GM23248 (cell line): ENCODE data around the gene GAL3ST1. TPM values are rescaled to one million over a fixed set of nuclear protein-coding genes. Genes with fewer than 3 reads are reported as not detected.
"Not testable (repeated sequence)": the region's sequence is repeated elsewhere in the genome, so short reads cannot be mapped to it uniquely, and the experiment has no call there.

Source experiments
- DNase-seq: peaks from one replicate; pipeline ENCODE4 v3.0.0-alpha.2; 2015
- H2AFZ ChIP-seq: fragments of 200-600 bp; sonication (generic); 2 replicates; pipeline ENCODE4 v1.6.1; 2016; ENCODE audit warnings: antibody characterized with exemption
- H3F3A ChIP-seq: fragments of 200-600 bp; sonication (generic); 2 replicates; pipeline ENCODE4 v1.6.1; 2016; ENCODE audit warnings: mild to moderate bottlenecking, antibody characterized with exemption, mixed run types; ENCODE audit not compliant: insufficient read depth
- H3K27ac ChIP-seq: fragments of 200-600 bp; sonication (generic); 2 replicates; pipeline ENCODE4 v1.5.1; 2016; ENCODE audit warnings: mild to moderate bottlenecking
- H3K27me3 ChIP-seq: fragments of 200-600 bp; sonication (generic); replicated peaks from 2 replicates; pipeline ENCODE4 v1.6.1; 2016; ENCODE audit warnings: mild to moderate bottlenecking; ENCODE audit not compliant: insufficient read depth
- H3K36me3 ChIP-seq: fragments of 200-600 bp; sonication (generic); 2 replicates; pipeline ENCODE4 v1.6.1; 2016; ENCODE audit warnings: low read depth, mild to moderate bottlenecking
- H3K4me1 ChIP-seq: fragments of 200-600 bp; sonication (generic); 2 replicates; pipeline ENCODE4 v1.6.1; 2016; ENCODE audit warnings: mild to moderate bottlenecking; ENCODE audit not compliant: insufficient read depth
- H3K4me2 ChIP-seq: fragments of 200-600 bp; sonication (generic); one replicate; pipeline ENCODE4 v1.6.1; 2016; ENCODE audit warnings: mild to moderate bottlenecking; ENCODE audit not compliant: unreplicated experiment
- H3K4me3 ChIP-seq: fragments of 200-600 bp; sonication (generic); 2 replicates; pipeline ENCODE4 v1.5.1; 2016; ENCODE audit warnings: mild to moderate bottlenecking
- H3K79me2 ChIP-seq: fragments of 200-600 bp; sonication (generic); 2 replicates; pipeline ENCODE4 v1.6.1; 2016; ENCODE audit warnings: mild to moderate bottlenecking; ENCODE audit not compliant: insufficient read depth
- H3K9ac ChIP-seq: fragments of 200-600 bp; sonication (generic); 2 replicates; pipeline ENCODE4 v1.6.1; 2016; ENCODE audit warnings: mild to moderate bottlenecking
- H3K9me2 ChIP-seq: fragments of 200-600 bp; sonication (generic); 2 replicates; pipeline ENCODE4 v1.6.1; 2016; ENCODE audit warnings: mixed run types, mild to moderate bottlenecking, moderate library complexity; ENCODE audit not compliant: insufficient read depth
- H3K9me3 ChIP-seq: fragments of 200-600 bp; sonication (generic); one replicate; pipeline ENCODE4 v1.6.1; 2017; ENCODE audit warnings: low read depth
- H4K20me1 ChIP-seq: fragments of 200-600 bp; sonication (generic); 2 replicates; pipeline ENCODE4 v1.6.0; 2016; ENCODE audit not compliant: insufficient read depth
- EZH2 ChIP-seq: fragments of 200-600 bp; sonication (generic); IDR thresholded peaks from 2 replicates; pipeline ENCODE4 v1.6.1; 2018; ENCODE audit warnings: antibody characterized with exemption, mild to moderate bottlenecking; ENCODE audit not compliant: insufficient read depth, poor library complexity, severe bottlenecking
- EZH2phosphoT487 ChIP-seq: fragments of 200-600 bp; sonication (generic); IDR thresholded peaks from 2 replicates; pipeline ENCODE4 v1.6.1; 2018; ENCODE audit warnings: antibody characterized with exemption, moderate library complexity, mild to moderate bottlenecking, low read depth; ENCODE audit not compliant: insufficient read depth
- WGBS, 2 experiments: methylation state at CpG; one replicate each; pipeline ENCODE4 v1.1.6; 2015 to 2017; ENCODE audit warnings: low lambda C conversion rate in 2 of 2, low coverage in 1 of 2; ENCODE audit errors: missing lambda C conversion rate in 2 of 2; 5-methylcytosine and 5-hydroxymethylcytosine counted together
- in situ Hi-C: fragments of 300-500 bp; cut with MboI; formaldehyde crosslinking; loops from 2 replicates; pipeline ENCODE4 v1.15.0; 2020
- polyA plus RNA-seq: library from polyadenylated mRNA; unstranded; fragments of >200 nt; fragmentation: Nextera tagmentation; extraction: Ambion mirVana; gene quantifications from 2 replicates; pipeline ENCODE4 v1.2.1, GENCODE V29; 2016
- total RNA-seq: library from RNA; depleted of rRNA; stranded (reverse); fragments of >200 nt; shearing (Covaris generic); gene quantifications from 2 replicates; pipeline ENCODE4 v1.2.3, GENCODE V29; 2014

Gene GAL3ST1
- total and polyA plus RNA-seq, 2 experiments from 2014 or later: not detected

DNA sequence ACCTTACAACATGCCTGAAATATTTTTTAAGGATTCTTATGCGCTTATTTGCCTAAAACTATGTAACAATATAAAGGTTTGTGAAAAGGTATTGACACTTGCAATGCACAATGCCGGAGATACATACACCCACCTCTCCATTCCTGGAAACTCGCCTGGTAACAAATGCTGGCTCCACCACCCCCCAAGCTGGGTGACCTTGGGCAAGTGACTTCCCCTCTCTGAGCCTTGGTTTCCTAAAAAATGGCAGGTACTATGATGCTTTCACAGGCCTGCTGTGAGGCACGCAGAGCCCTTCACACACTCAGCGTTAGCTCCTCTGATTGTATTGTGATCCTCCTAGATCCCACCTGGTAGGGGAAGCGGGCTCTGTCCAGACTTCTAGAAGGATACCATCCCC is 2.3 kb downstream of the GAL3ST1 start:
- Histone ChIP-seq H4K20me1 (no peaks in the 10 kb centered on the region), H3K27ac (no peak overlapping the region), H3K4me1 (no peaks in the 10 kb centered on the region), H3K9me3 (no peaks in the 10 kb centered on the region), H3K27me3 (0 out of 2 replicates have a peak, but pooled peaks cover under 1% of the 10 kb centered on the region), H3K9ac (no peak overlapping the region), H3K4me2 (no peak overlapping the region), H3K79me2 (no peaks in the 10 kb centered on the region), H3K9me2 (no peaks in the 10 kb centered on the region), H3K4me3 (no peak overlapping the region), H3F3A (no peaks in the 10 kb centered on the region), H2AFZ (no peak overlapping the region), H3K36me3 (no peaks in the 10 kb centered on the region)
- no peak for DNase-seq
- WGBS, 2 experiments: 86% methylated on average over 6 of the region's 6 CpGs
- TF ChIP-seq EZH2: no peak
- TF ChIP-seq EZH2phosphoT487: no peak
- in situ Hi-C loops: no loop called here

DNA sequence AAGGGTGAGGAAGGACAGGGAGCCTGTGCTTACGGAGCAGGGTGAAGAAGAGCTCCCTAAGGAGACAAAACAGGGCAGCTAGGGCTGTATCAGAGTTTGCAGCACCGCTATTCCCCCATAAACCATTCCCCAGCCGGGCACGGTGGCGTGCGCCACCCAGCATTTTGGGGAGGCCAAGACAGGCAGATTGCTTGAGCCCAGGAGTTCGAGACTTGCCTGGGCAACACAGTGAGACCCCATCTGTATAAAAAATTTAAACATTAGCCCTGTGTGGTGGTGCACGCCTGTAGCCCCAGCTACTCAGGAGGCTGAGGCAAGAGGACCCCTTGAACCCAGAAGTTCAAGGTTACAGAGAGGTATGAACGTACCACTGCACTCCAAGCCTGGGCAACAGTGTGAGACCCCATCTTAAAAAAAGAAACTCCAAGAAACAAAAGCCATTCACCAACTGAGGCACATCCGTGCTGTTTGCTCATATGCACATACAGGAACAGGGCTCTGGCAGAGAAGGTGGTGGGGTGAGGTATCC is 4.7 kb downstream of the GAL3ST1 start:
- 73 to 74% methylated on average over 10 of the region's 10 CpGs for WGBS, 2 experiments
- DNase-seq: no peak
- H3K36me3 ChIP-seq: no peaks in the 10 kb centered on the region
- no peaks in the 10 kb centered on the region for H3K79me2 ChIP-seq
- H3K9ac ChIP-seq: no peak overlapping the region
- H3K27me3 ChIP-seq: 0 out of 2 replicates have a peak, but pooled peaks cover 10% of the 10 kb centered on the region
- no peak for TF ChIP-seq EZH2phosphoT487
- no peak for TF ChIP-seq EZH2
- H3K4me1 ChIP-seq: no peaks in the 10 kb centered on the region
- H3K27ac ChIP-seq: no peak overlapping the region
- no peaks in the 10 kb centered on the region for H4K20me1 ChIP-seq
- in situ Hi-C loops: no loop called here
- no peak overlapping the region for H2AFZ ChIP-seq
- no peaks in the 10 kb centered on the region for H3K9me3 ChIP-seq
- H3K4me3 ChIP-seq: no peak overlapping the region
- H3K9me2 ChIP-seq: no peaks in the 10 kb centered on the region
- H3K4me2 ChIP-seq: no peak overlapping the region
- no peaks in the 10 kb centered on the region for H3F3A ChIP-seq

- no peak for DNase-seq
- Histone ChIP-seq H3K27me3 (0 out of 2 replicates have a peak, but pooled peaks cover 18% of the 10 kb centered on the region), H3K9me3 (no peaks in the 10 kb centered on the region)
Measured at GRCh38 chr22:30568137-30568805, 6.2 kb downstream of the GAL3ST1 start.

DNA sequence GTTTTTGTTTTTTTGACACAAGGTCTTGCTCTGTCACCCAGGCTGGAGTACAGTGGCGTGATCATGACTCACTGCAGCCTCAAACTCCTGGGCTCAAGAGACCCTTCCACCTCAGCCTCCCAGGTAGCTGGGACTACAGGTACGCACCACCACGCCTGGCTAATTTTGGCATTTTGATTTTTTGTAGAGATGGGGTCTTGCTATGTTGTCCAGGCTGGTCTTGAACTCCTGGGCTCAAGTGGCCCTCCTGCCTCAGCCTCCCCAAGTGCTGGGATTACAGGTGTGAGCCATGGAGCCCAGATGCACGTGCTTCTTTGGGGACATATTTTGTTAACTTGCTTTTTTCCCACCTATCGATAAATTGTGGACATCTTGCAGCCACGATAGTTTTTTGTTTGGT is 7.2 kb downstream of the GAL3ST1 start:
- WGBS, 2 experiments: 66 to 67% methylated on average over 6 of the region's 6 CpGs

More at GRCh38 chr22:30568137-30568805, 6.2 kb downstream of the GAL3ST1 start:
- Histone ChIP-seq H3K4me2 (no peak overlapping the region), H3K9ac (no peak overlapping the region), H3K27ac (no peak overlapping the region), H3K4me3 (no peak overlapping the region), H2AFZ (no peak overlapping the region), H3F3A (no peaks in the 10 kb centered on the region), H3K9me2 (no peaks in the 10 kb centered on the region), H3K4me1 (no peaks in the 10 kb centered on the region), H4K20me1 (no peaks in the 10 kb centered on the region), H3K79me2 (no peaks in the 10 kb centered on the region), H3K36me3 (no peaks in the 10 kb centered on the region)
- TF ChIP-seq EZH2 (no peak), EZH2phosphoT487 (no peak)
- WGBS, 2 experiments: 40 to 45% methylated on average over 10 of the region's 10 CpGs
- in situ Hi-C loops: no loop called here

More for the DNA sequence above, 7.2 kb downstream of the GAL3ST1 start:
- H3K9me3 ChIP-seq, H3K4me3 ChIP-seq, H2AFZ ChIP-seq, H3K9me2 ChIP-seq, in situ Hi-C loops, H3K9ac ChIP-seq, H3K4me2 ChIP-seq, H3K79me2 ChIP-seq, H4K20me1 ChIP-seq, DNase-seq, H3K4me1 ChIP-seq, H3K27ac ChIP-seq, H3K36me3 ChIP-seq, H3F3A ChIP-seq: not testable (repeated sequence)
- 0 out of 2 replicates have a peak, but pooled peaks cover 18% of the 10 kb centered on the region for H3K27me3 ChIP-seq
